HL-60 (cell line): Measurements from ENCODE around the gene NET1.

Experiments used
- DNase-seq, 2 experiments: peaks; one replicate each; pipeline ENCODE4 v3.0.0-alpha.2; 2010 to 2020; ENCODE audit warnings: low read depth in 1 of 2, low spot score in 1 of 2
- H3K27ac ChIP-seq: fragments of 250-450 bp; sonication (Bioruptor Pico); replicated peaks from 2 replicates; pipeline ENCODE4 v1.5.1; 2020; ENCODE audit warnings: mild to moderate bottlenecking, moderate library complexity
- H3K27me3 ChIP-seq: fragments of 250-450 bp; sonication (Bioruptor Pico); 2 replicates; pipeline ENCODE4 v1.5.1; 2021; ENCODE audit warnings: mild to moderate bottlenecking, moderate library complexity; ENCODE audit not compliant: insufficient read depth, poor library complexity, severe bottlenecking
- H3K4me3 ChIP-seq: replicated peaks from 2 replicates; pipeline ENCODE4 v1.5.1; 2011; ENCODE audit warnings: mild to moderate bottlenecking, control low read depth, low read length; ENCODE audit not compliant: insufficient read depth
- CTCF ChIP-seq: IDR thresholded peaks from one replicate; pipeline ENCODE4 v1.5.1; 2011; ENCODE audit warnings: low read length, control low read depth, inconsistent platforms; ENCODE audit not compliant: insufficient read depth
- GABPA ChIP-seq: IDR thresholded peaks from 2 replicates; pipeline ENCODE4 v1.6.1; 2012; ENCODE audit warnings: low read depth
- POLR2AphosphoS5 ChIP-seq: IDR thresholded peaks from 2 replicates; pipeline ENCODE4 v1.6.1; 2012; ENCODE audit warnings: low read depth
- REST ChIP-seq: IDR thresholded peaks from 2 replicates; pipeline ENCODE4 v1.6.1; 2012; ENCODE audit warnings: low read depth; ENCODE audit not compliant: insufficient replicate concordance
- SPI1 ChIP-seq: IDR thresholded peaks from 2 replicates; pipeline ENCODE4 v1.6.1; 2012; ENCODE audit warnings: low read depth, mild to moderate bottlenecking, borderline replicate concordance

Gene NET1

GRCh38 chr10:5448333-5449001 is 36.1 kb downstream of the NET1 start:
- Histone ChIP-seq H3K27me3 (no peaks in the 10 kb centered on the region), H3K4me3 (no peak overlapping the region), H3K27ac (no peak overlapping the region)
- TF ChIP-seq REST, result no peak
- TF ChIP-seq SPI1, result no peak
- no peak for TF ChIP-seq POLR2AphosphoS5
- TF ChIP-seq CTCF, result no peak
- DNase-seq, result no peak

- no peak overlapping the region for H3K4me3 ChIP-seq
- H3K27me3 ChIP-seq, result no peaks in the 10 kb centered on the region
- H3K27ac ChIP-seq, result peak overlapping the region; percentile 45
- no peak for DNase-seq
- TF ChIP-seq SPI1, result no peak
Measured at GRCh38 chr10:5449227-5449626, 36.9 kb downstream of the NET1 start.

GRCh38 chr10:5449823-5450222 is 37.5 kb downstream of the NET1 start:
- no peaks in the 10 kb centered on the region for H3K27me3 ChIP-seq
- 0 out of 2 replicates have a peak overlapping the region, but pooled peaks have one; percentile 12 for H3K4me3 ChIP-seq
- peak; percentile 86 for TF ChIP-seq SPI1
- no peak for TF ChIP-seq REST
- TF ChIP-seq GABPA, result no peak
- TF ChIP-seq CTCF, result no peak
- TF ChIP-seq POLR2AphosphoS5, result no peak
- peak overlapping the region; percentile 45 for H3K27ac ChIP-seq
- DNase-seq, result peak; percentile 12 to 43

- H3K4me3 ChIP-seq, result no peak overlapping the region
- H3K27ac ChIP-seq, result no peak overlapping the region
- no peak for DNase-seq
- no peaks in the 10 kb centered on the region for H3K27me3 ChIP-seq
- no peak for TF ChIP-seq POLR2AphosphoS5
- TF ChIP-seq GABPA, result no peak
- no peak for TF ChIP-seq SPI1
- TF ChIP-seq CTCF, result no peak
- TF ChIP-seq REST, result no peak
Measured at GRCh38 chr10:5450605-5451384, 38.4 kb downstream of the NET1 start.
